HG02981 (cell line): Measurements from ENCODE around the gene OR8J3.
"Not testable (repeated sequence)": the region's sequence is repeated elsewhere in the genome, so short reads cannot be mapped to it uniquely, and the experiment has no call there.

ENCODE experiments used
- ATAC-seq: cut with Tn5 transposase; IDR thresholded peaks from one replicate; pipeline ENCODE4 v1.9.1; 2021; ENCODE audit warnings: mild to moderate bottlenecking, moderate library complexity; ENCODE audit not compliant: unreplicated experiment

Gene OR8J3

GRCh38 chr11:56140151-56140661, at the start of gene OR8J3:
Gene OR8J3, minus strand, starts transcription at chr11:56140201. Its CDS starts 2,483 bp downstream, at chr11:56137718.
- no peak for ATAC-seq

GRCh38 chr11:56188602-56189001, 48.6 kb upstream of the OR8J3 start:
- no peak for ATAC-seq

- ATAC-seq, result no peak
These were observed 43.5 kb upstream of the OR8J3 start for GRCh38 chr11:56183459-56183858.

GRCh38 chr11:56176318-56176717, 36.3 kb upstream of the OR8J3 start, which contains the start of gene OR5J2:
Gene OR5J2, plus strand, starts transcription at chr11:56176618. Its CDS starts 0 bp downstream, at chr11:56176618.
- no peak for ATAC-seq

- no peak for ATAC-seq
These were observed 32.3 kb upstream of the OR8J3 start for GRCh38 chr11:56172256-56172830.

DNA sequence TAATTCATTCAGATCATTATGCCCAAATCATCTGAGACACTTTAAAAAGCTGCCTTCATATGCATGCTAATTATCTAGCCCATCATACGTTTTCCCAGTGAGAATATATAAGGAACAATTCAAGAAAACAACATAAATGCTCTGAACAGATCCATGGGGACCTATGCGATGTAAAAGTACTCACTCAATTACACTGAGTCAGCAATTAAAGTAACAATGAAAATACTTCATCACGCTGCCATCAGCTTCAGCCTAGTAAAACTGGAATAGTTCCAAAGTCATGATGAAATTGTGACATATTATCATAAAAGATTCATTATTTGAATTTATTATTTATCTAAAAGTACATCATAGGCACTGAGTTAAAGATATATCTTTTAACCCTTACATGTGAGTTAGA, 23.8 kb upstream of the OR8J3 start:
- no peak for ATAC-seq

DNA sequence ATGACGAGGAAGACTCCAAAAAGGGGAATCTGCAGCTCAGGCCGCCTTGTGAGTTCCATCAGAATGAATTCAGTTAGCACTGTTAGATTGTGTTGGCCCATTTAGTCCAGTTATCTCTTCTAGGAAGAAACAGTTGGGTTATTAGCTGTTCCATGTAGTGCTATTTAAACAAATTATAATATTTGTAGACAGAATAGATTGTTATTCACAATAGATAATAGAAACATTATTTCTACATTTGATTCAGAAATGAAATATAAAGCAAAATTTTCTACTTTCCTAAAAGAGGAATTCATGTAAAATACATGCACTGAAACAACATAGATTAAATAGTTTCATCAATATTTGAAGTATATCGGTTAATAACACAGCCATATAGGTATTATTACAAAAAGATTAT, 20.2 kb upstream of the OR8J3 start, which contains the start of gene OR8K5:
Gene OR8K5, minus strand, starts transcription at position 101 of the 400 bp plus-strand sequence. Its CDS starts 0 bp downstream, at position 101.
- ATAC-seq, result no peak

DNA sequence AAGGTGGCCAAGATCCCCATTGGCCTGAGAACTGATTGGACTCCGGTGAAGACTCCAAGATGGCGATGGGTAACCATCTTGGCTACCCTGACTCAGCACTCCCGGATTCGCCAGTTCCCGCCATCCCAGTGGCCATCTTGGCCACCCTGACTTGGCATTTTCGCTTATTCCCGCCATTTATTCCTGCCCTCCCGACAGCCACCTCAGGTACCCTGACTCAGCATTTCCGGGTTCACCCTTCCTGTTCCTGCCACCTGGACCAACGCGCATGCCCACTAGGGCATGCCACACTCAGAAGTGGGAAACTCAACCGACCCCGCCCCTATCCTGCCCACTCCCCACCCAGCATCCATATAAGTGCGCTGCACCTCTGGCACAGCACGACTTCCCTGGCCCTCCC, 12.3 kb upstream of the OR8J3 start:
- ATAC-seq, result no peak

DNA sequence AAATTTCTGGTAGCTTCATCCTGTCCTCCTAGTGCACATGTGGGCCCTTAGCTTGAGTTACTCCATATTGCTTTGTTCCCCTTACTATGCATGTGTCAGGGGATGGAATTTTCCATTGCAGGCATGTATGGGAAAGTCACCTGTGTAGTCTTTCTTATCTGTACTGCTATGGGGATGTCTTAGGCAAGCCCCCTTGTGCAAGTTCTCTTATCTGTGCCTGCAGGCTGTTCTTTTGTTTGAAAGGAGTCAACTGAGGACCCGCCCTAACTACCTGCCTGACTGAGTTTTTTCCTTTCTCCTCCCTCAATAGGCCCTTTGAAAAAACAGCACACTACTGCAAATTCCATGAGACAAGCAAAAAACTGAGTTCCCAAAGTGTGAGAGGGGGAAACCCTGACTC, 11.4 kb upstream of the OR8J3 start:
- no peak for ATAC-seq

- ATAC-seq, result not testable (repeated sequence)
These were observed 3.7 kb upstream of the OR8J3 start for GRCh38 chr11:56143681-56144080.

GRCh38 chr11:56122073-56122472, 17.9 kb downstream of the OR8J3 start, which contains the start of gene OR8H3:
Gene OR8H3, plus strand, starts transcription at chr11:56122373. Its CDS starts 0 bp downstream, at chr11:56122373.
- no peak for ATAC-seq

GRCh38 chr11:56103210-56103737, 36.7 kb downstream of the OR8J3 start, which contains the start of gene OR8H2:
Gene OR8H2, plus strand, starts transcription at chr11:56103687. Its CDS starts 1,356 bp downstream, at chr11:56105043.
- no peak for ATAC-seq

DNA sequence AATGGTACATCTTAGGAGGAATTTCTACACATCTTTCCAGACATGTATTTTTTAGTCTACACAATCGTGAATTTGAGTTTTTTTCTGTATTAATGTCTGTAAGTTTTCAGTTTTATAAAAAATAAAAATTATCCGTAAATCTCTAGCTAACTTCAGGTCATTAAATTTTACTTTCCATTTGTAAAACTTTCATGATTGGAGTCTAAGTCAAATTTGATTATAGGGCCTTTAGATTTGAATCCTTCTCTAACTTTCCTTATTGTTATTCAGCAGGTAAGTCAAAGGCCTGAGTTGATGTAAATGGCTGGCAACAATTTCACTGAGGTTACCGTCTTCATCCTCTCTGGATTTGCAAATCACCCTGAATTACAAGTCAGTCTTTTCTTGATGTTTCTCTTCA, 47.0 kb downstream of the OR8J3 start, which contains the start of gene OR8I2:
Gene OR8I2, plus strand, starts transcription at position 301 of the 400 bp plus-strand sequence. Its CDS starts 0 bp downstream, at position 301.
- ATAC-seq, result no peak

- no peak for ATAC-seq
These were observed 50.3 kb downstream of the OR8J3 start for GRCh38 chr11:56089697-56090096.
